HG02763 (cell line): ENCODE measurements around the gene L1CAM.

Source experiments
- ATAC-seq: cut with Tn5 transposase; IDR thresholded peaks from one replicate; pipeline ENCODE4 v1.9.1; 2021; ENCODE audit warnings: mild to moderate bottlenecking, moderate library complexity; ENCODE audit not compliant: unreplicated experiment

L1CAM gene

GRCh38 chrX:153878969-153879653 lies 6.9 kb downstream of the L1CAM start:
- no peak for ATAC-seq

GRCh38 chrX:153878345-153878744 lies 7.6 kb downstream of the L1CAM start:
- no peak for ATAC-seq

- ATAC-seq: no peak
Observed at GRCh38 chrX:153877571-153878261, 8.3 kb downstream of the L1CAM start.

- no peak for ATAC-seq
Observed at GRCh38 chrX:153876112-153876491, 9.9 kb downstream of the L1CAM start.

GRCh38 chrX:153875391-153876111 lies 10.4 kb downstream of the L1CAM start:
- no peak for ATAC-seq

- ATAC-seq: no peak
Observed at GRCh38 chrX:153874366-153875125, 11.4 kb downstream of the L1CAM start.

GRCh38 chrX:153874085-153874365 lies 11.9 kb downstream of the L1CAM start:
- ATAC-seq: no peak

GRCh38 chrX:153873282-153874084 lies 12.5 kb downstream of the L1CAM start:
- ATAC-seq: no peak

- no peak for ATAC-seq
Observed at GRCh38 chrX:153871946-153872878, 13.8 kb downstream of the L1CAM start.

- ATAC-seq: no peak
Observed at GRCh38 chrX:153871451-153871850, 14.5 kb downstream of the L1CAM start.

- ATAC-seq: no peak
Observed at GRCh38 chrX:153870791-153871360, 15.1 kb downstream of the L1CAM start.

- no peak for ATAC-seq
Observed at GRCh38 chrX:153870288-153870690, 15.7 kb downstream of the L1CAM start.

GRCh38 chrX:153869473-153870287 lies 16.3 kb downstream of the L1CAM start:
- no peak for ATAC-seq

- no peak for ATAC-seq
Observed at GRCh38 chrX:153868576-153869472, 17.1 kb downstream of the L1CAM start.

- ATAC-seq: no peak
Observed at GRCh38 chrX:153867671-153868070, 18.3 kb downstream of the L1CAM start.

GRCh38 chrX:153867139-153867538 lies 18.8 kb downstream of the L1CAM start:
- ATAC-seq: no peak

GRCh38 chrX:153866302-153867019 lies 19.5 kb downstream of the L1CAM start:
- no peak for ATAC-seq
